Glutamatergic neuron (in vitro differentiated cells): Measurements from ENCODE around the gene DEPDC4. TPM values are rescaled to one million over a fixed set of nuclear protein-coding genes. Genes with fewer than 3 reads are reported as not detected.

Experiments used
- DNase-seq: peaks from one replicate; pipeline ENCODE4 v3.0.0; 2022
- H3K27ac Mint-ChIP-seq: one replicate; pipeline ENCODE4 v1.8.0; 2020; ENCODE audit warnings: mild to moderate bottlenecking, mixed read lengths, inconsistent platforms; ENCODE audit not compliant: unreplicated experiment
- H3K27me3 Mint-ChIP-seq: one replicate; pipeline ENCODE4 v1.8.0; 2020; ENCODE audit warnings: mild to moderate bottlenecking, moderate library complexity, mixed read lengths, inconsistent platforms; ENCODE audit not compliant: unreplicated experiment
- H3K36me3 Mint-ChIP-seq: one replicate; pipeline ENCODE4 v1.8.0; 2020; ENCODE audit warnings: mild to moderate bottlenecking, mixed read lengths, inconsistent platforms; ENCODE audit not compliant: unreplicated experiment
- H3K4me1 Mint-ChIP-seq: one replicate; pipeline ENCODE4 v1.8.0; 2020; ENCODE audit warnings: mild to moderate bottlenecking, low read depth, mixed read lengths, inconsistent platforms; ENCODE audit not compliant: unreplicated experiment
- H3K4me3 Mint-ChIP-seq: one replicate; pipeline ENCODE4 v1.8.0; 2020; ENCODE audit warnings: mild to moderate bottlenecking, mixed read lengths, inconsistent platforms; ENCODE audit not compliant: unreplicated experiment
- H3K9me3 Mint-ChIP-seq: one replicate; pipeline ENCODE4 v1.8.0; 2020; ENCODE audit warnings: mild to moderate bottlenecking, moderate library complexity, mixed read lengths, inconsistent platforms; ENCODE audit not compliant: unreplicated experiment
- CTCF ChIP-seq: fragments of 200-600 bp; sonication (generic); IDR thresholded peaks from one replicate; pipeline ENCODE4 v1.5.0; 2021; ENCODE audit not compliant: partially characterized antibody, unreplicated experiment
- total RNA-seq: library from RNA; stranded (reverse); fragmentation: NEBNext Ultra II Directional; extraction: Animal tissue kit (Norgen Biotek cat#: 25700); gene quantifications from one replicate; pipeline ENCODE4 v1.2.1, GENCODE V29; 2021; ENCODE audit not compliant: unreplicated experiment

DEPDC4 gene
- total RNA-seq, 1 donor from 2014 or later: 2.0 TPM

GRCh38 chr12:100258127-100258526, 8.8 kb downstream of the DEPDC4 start:
- Mint-ChIP-seq H3K27me3 (no peaks in the 10 kb centered on the region), H3K27ac (no peak overlapping the region), H3K4me3 (no peak overlapping the region), H3K4me1 (no peaks in the 10 kb centered on the region), H3K9me3 (no peaks in the 10 kb centered on the region), H3K36me3 (no peaks in the 10 kb centered on the region)
- no peak for TF ChIP-seq CTCF
- no peak for DNase-seq

DNA sequence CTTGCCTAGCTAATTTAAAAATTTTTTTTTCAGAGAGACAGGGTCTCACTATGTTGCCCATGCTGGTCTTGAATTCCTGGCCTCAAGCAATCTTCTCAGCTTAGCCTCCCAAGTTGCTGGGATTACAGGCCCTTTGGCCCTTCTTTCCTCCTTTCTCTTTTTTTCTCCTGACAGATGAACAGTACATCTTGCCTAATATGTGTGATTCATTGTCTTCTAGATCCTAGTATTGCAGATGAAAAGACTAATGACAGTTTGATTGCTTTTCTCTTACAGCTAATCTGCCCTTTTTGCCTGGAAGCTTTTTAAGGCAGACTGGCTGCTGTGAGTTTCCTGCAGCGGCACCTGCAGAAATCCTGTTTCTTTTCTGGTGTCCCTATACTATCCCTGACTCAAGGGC, 12.0 kb downstream of the DEPDC4 start:
- H3K27me3 Mint-ChIP-seq: no peaks in the 10 kb centered on the region
- TF ChIP-seq CTCF: no peak
- no peak overlapping the region for H3K27ac Mint-ChIP-seq

DNA sequence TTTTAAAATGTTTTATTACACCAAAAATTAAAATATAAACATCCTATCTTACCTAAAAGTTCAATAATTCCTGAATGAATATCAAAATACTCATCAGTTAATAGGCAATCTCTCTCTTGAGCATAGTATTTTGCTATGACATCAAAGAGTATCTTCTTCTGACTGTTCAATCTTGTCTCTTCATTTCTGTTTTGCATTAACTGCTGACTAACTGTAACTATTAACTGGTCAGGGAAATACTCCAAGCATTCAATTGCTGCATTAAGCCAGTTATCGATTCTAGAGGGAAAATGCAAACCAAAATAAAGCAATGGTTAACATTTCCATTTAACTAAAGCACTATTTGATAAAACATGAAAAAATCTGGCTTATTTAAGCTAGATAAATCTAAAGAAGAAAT, 13.4 kb downstream of the DEPDC4 start:
- no peak overlapping the region for H3K4me3 Mint-ChIP-seq
- DNase-seq: no peak
- H3K27me3 Mint-ChIP-seq: no peaks in the 10 kb centered on the region
- no peak overlapping the region for H3K27ac Mint-ChIP-seq
- no peaks in the 10 kb centered on the region for H3K36me3 Mint-ChIP-seq
- no peaks in the 10 kb centered on the region for H3K9me3 Mint-ChIP-seq
- no peak for TF ChIP-seq CTCF
- no peaks in the 10 kb centered on the region for H3K4me1 Mint-ChIP-seq

More for the DNA sequence above, 12.0 kb downstream of the DEPDC4 start:
- no peak for DNase-seq
- H3K36me3 Mint-ChIP-seq: no peaks in the 10 kb centered on the region
- H3K4me3 Mint-ChIP-seq: no peak overlapping the region
- no peaks in the 10 kb centered on the region for H3K4me1 Mint-ChIP-seq
- no peaks in the 10 kb centered on the region for H3K9me3 Mint-ChIP-seq

GRCh38 chr12:100251917-100252316, 15.0 kb downstream of the DEPDC4 start:
- Mint-ChIP-seq H3K9me3 (no peaks in the 10 kb centered on the region), H3K36me3 (no peaks in the 10 kb centered on the region), H3K27me3 (no peaks in the 10 kb centered on the region), H3K27ac (no peak overlapping the region), H3K4me1 (no peaks in the 10 kb centered on the region), H3K4me3 (no peak overlapping the region)
- TF ChIP-seq CTCF: no peak
- no peak for DNase-seq

DNA sequence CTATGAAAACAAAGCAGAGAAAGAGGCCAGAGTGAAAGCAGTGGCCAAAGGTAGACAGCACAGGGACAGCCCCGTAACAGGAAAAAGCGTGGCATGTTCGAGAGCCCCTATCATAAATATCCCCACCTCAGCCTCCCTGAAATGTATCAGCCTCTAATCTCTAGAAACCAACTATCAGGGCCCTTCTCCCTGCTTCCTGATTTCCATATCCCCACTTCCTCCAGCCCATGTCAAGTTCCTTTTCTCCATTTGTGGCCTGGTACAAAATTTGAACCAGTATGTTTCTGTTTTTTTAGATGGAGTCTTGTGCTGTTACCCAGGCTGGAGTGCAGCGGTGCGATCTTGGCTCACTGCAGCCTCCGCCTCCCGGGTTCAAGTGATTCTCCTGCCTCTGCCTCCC, 16.9 kb downstream of the DEPDC4 start:
- Mint-ChIP-seq H3K27ac (no peak overlapping the region), H3K36me3 (no peaks in the 10 kb centered on the region), H3K4me3 (no peak overlapping the region), H3K4me1 (no peaks in the 10 kb centered on the region), H3K27me3 (no peaks in the 10 kb centered on the region), H3K9me3 (no peaks in the 10 kb centered on the region)
- TF ChIP-seq CTCF: no peak
- DNase-seq: no peak
